Measurements from ENCODE around the gene NTRK1.

NTRK1 gene

DNA sequence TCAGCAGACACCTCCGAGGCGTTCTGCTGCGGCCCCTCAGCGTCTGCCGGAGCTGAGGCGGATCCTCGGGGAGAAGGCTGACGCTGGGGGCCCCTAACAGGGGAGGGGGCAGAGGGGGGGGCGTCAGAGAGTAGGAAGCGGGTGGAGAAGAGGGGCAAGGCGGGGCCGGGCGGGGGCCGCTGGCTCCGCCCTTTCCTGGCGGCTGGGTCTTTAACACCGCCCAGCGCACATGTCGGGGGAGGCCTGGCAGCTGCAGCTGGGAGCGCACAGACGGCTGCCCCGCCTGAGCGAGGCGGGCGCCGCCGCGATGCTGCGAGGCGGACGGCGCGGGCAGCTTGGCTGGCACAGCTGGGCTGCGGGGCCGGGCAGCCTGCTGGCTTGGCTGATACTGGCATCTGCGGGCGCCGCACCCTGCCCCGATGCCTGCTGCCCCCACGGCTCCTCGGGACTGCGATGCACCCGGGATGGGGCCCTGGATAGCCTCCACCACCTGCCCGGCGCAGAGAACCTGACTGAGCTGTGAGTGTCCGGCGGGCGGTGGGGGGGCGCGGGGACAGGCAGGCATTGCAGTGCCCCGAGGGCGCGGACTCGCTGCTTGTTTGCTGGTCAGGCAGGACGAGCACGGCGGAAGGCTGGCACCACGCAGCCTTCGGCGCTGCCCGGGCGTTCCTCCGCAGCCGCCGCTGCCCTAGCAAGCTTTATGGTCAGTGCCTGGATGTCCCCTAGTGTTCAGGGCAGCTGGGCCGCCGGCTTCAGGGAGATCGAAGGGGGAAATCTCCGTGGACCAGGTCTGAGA is at the start of gene NTRK1:
Gene NTRK1 (plus strand): TSS at position 238 of the 796 bp plus-strand sequence. CDS start 70 bp downstream, at position 308.
- no peak for DNase-seq

GRCh38 chr1:156811168-156811567 is 49.5 kb upstream of the NTRK1 start:
- DNase-seq, result no peak

- no peak for DNase-seq
Measured at GRCh38 chr1:156812293-156812990, 48.2 kb upstream of the NTRK1 start.

DNA sequence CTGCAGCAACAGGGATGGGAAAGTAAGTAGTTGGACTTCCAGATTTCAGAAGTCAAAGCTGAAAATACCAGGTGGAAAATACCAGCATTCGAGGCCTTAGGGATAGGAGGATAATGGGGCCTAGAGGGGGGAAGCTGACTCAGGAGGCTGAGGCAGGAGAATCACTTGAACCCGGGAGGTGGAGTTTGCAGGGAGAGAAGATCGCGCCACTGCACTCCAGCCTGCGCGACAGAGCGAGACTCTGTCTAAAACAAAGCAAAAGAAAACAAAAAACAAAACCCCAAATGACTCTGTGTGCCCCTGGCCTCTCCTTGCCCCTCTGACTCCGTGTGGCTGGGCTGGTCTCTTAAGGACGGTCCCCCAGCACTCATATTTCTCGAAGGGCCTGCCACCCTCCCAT is 47.4 kb upstream of the NTRK1 start:
- no peak for DNase-seq

DNA sequence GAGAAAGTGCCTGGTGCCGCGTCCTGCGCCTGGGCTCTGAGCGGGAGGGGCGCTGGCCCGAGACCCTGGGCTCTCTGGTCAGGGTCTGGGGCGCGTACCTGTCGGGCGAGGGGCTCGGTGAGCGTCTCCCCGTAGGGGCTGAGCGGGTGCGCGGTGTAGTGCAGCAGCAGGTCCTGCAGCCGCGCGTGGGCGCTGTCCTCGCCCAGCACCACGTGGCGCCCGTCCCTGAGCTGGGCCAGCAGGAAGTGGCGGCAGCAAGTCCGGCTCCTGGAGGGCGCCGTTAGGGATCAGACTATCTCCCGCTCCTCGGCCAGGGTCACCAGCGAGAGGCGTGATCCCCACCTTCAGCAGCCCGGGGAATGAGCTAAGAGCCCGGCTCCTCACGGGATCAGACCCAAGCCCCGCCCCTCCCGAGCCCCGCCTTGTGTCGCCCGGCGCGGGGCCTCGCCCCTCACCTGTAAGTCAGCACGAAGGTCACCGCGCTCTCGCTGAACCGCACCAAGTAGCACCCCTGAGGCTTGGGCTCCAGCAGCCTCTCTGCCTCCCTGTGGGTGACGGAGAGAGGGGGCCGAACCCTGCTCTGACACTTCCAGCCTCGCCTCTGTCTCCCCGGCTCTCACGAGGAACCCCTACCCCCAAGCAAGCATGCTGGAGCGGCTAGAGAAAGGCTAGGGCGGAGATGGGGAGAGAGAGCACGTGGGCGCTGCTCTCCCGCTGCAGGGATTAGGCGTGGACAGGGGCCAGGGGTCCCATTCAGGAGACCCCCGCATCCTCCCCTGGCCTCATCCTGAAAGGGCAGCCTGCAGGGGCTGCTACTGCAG is 46.7 kb upstream of the NTRK1 start:
- no peak for DNase-seq

DNA sequence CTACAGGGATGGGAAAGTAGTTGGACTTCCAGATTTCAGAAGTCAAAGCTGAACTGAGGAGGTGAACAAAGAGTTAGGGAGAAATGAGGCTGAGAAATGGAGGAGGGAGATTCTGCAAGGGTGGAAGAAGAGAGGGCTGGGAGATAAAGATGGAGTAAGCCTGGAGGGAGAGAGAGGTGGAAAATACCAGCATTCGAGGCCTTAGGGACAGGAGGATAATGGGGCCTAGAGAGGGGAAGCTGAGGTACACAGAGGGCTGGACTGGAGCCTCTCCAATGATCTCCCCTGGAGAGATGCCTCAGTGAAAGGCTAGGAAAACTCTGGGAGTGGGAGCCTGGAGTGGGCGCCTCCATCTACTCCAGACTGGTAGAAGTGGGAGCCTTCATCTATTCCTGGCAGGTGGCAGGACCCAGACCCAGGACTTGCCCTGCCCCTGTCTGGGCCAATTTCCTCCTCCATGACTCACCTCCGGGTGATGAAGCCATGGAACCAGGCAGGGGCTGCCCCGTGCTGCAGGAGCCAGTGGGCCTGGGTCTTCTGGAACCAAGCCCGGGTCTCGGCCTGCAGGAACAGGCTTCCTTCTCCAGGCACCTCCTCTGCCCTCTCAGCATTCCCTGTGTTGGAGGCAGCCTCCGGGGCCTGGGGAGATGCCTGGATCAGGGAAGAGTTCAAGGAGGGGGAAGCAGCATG is 45.9 kb upstream of the NTRK1 start:
- no peak for DNase-seq

DNA sequence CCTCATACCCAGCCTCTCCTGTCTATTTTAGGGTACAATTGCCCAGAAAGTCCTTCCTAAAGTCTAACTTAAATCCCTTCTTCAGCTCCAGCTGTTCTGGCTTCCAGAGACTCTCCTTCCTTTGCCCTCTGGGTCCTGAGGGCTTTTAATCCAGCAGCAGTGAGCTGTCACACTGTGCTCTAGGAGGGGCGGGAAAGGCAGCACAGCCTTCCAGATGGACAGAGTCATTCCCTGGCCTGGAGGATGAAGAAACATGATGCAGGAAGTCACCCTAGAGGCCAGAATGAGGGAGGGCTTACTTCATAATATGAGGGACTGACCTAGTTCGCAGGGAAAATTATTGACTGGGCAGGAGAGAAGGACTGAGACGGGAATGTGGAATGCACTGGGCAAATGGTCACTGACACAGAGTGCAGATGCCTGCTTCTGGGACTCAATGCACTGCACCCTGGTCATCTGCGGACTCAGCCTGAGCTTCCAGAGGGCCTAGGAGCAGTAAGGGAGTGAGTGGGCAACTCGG is 45.3 kb upstream of the NTRK1 start:
- no peak for DNase-seq

- DNase-seq, result no peak
Measured at GRCh38 chr1:156815961-156816422, 44.7 kb upstream of the NTRK1 start.

DNA sequence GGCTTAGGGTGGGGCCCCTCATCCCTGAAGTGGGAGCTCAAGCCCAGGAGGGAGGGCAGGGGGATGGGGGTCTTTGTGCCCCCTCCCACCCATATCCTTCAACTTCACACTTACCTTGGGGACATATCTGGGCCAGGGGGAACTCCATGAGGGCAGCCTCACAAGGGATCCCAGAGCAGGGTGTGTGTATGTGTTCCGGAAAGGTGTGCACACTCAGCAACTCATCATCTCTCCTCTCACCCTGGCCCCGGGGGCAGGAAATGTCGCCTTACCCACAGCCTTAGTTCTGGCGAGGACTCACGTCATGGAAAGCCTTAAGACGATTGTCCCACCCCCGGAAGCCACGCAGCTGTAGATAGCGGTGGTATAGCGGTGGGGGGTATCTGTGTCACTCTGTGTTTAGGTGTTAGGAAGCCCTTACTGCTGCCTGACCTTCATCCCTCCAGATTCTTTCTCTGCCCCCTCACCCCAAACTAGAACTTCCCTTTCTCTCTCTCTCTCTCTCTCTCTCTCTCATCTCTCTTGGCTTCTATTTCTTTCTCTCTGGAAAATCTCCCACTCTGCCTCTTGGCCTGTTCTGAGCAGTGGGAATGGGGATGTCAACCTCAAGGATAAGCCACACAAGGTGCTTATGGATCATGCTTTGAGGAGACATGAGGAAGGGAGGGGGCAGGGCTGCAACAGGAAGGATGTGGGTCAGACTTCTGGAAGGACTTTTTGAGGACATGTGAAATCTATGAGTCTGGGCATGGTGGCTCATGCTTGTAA is 43.9 kb upstream of the NTRK1 start, which contains the start of gene SH2D2A:
Gene SH2D2A (minus strand): TSS at position 288 of the 768 bp plus-strand sequence. CDS start 140 bp downstream, at position 148.
- DNase-seq, result no peak

DNA sequence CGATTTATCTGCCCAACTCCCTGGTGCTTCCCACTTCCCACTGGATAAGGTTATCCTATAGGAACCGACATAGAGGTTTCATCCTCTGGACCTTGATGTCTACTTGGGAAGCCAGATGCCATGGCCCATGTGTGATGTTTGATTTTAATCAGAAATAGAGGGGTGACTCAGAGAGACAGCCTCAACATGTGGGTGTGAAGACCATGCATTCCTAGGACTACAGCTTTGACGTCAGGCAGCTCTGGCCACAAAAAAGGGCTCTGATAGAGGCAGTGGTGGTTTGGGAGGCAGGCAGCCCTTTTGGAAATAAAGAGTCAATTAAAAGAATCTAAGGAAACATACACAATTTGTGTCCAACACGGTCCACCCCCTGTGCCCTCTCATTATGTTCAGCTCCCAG is 38.9 kb upstream of the NTRK1 start:
- DNase-seq, result no peak

DNA sequence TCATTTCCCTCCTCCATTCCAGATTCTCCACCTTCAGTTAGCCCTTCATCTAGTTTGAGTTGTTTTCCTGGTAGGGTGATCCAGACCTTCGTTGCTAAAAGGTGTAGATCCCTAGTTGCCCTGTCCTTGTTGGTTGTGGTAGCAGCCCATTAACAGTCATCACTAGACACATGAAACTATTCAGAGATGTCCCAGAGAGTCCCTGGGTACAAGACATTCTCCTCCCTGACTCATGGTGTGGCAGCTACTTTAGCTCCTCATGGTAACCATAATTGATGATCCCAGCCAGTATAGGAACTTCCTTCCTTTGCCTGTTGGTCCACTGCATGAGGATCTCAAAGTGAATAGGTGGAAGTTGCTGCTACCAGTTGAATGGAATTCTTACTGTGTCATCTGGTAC is 38.0 kb upstream of the NTRK1 start:
- DNase-seq, result no peak

DNA sequence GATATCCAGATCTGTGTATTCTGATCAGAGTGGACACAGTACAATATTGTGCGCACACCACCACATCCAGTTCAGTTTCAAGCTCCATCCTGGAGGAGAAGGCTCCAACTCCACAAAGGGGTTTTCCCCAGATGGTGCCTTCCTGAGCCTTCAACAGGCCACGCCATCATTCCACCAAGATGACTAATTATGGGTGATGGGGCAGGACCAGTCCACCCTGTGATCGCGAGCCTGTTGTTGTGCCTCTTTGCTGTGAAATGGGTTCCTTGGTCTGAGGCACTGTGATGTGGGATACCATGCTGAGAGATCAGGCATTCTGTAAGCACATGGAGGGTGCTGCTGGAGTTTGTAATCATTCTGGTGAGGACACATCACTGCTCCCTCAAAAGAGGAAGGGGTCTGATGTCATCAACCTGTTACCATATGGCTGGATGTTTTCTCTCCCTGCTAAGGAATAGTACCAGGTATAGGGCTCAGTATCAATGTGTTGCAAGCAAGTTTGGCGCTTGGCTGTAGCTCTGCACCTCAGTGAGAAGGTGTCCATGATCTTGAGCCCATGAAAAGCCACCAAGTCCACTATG is 37.4 kb upstream of the NTRK1 start:
- no peak for DNase-seq

GRCh38 chr1:156826630-156827029 is 34.0 kb upstream of the NTRK1 start:
- no peak for DNase-seq

GRCh38 chr1:156828400-156829124 is 32.1 kb upstream of the NTRK1 start:
- DNase-seq, result no peak

GRCh38 chr1:156832434-156832833 is 28.2 kb upstream of the NTRK1 start:
- no peak for DNase-seq

DNA sequence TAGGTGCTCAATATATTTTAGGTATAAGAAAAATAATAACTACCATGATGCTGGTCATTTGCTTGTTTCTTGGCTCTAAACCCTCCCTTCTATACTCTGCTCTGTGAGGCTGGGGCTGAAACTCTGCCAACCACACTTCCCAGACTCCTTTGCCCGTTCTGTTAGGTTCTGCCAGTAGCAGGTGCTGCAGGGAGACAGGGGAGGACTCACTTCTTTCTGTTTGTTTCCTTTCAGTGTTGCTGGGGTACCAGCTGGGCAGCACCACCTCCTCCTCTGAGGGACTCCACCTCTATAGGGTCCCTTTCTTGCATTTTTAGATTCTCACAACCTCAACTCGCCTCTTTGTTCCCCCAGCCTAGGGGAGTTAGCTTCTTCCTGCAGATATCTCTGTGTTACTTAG is 27.1 kb upstream of the NTRK1 start:
- DNase-seq, result no peak

GRCh38 chr1:156834322-156834721 is 26.3 kb upstream of the NTRK1 start:
- no peak for DNase-seq

DNA sequence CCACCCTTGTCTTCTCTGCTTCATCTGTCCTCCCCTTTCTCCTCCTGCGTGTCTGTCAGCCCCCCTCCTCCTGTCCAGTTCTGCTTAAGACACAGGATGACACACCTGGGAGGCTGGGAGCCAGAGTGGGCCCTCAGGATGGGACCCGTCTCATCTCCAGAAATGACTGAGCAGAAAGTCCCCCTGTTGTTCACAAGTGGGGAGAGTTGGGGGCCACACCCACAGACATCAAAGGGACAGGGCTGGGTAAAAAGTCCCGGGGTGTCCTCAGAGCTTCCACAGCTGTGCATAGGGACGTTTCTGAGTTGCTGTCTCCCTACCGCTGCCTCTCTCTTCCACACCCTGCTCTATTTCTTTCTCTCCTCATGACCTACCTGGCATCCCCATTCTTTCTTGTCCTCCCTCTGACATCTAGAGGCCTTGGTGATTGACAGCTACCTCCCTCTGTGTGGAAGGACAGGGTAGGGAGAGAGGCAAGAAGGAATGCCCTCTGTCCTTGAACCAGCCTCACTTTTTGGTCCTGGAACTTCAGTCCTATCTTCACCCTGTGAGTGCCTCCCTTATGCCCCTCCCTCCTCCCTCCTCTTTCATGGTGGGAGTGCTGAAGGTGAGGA is 24.5 kb upstream of the NTRK1 start:
- no peak for DNase-seq

DNA sequence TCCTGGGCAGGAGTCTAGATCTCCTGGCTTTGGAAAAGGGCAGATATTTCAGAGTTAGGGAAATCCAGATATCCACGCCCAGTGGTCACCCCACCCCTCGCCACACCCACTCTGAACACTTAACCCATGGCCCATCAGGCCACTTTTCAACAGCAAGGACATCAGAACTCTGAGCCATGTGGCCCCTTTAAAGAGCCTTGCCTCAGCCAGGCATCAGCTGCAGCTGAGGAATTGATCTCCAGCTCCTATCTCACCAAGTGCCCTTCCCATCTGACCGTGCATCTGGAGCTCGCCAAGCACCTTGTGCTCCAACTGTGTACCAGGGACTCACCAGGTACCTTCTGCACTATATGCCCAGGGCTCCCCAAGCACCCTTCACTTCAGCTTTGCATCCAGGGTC is 23.8 kb upstream of the NTRK1 start:
- no peak for DNase-seq

DNA sequence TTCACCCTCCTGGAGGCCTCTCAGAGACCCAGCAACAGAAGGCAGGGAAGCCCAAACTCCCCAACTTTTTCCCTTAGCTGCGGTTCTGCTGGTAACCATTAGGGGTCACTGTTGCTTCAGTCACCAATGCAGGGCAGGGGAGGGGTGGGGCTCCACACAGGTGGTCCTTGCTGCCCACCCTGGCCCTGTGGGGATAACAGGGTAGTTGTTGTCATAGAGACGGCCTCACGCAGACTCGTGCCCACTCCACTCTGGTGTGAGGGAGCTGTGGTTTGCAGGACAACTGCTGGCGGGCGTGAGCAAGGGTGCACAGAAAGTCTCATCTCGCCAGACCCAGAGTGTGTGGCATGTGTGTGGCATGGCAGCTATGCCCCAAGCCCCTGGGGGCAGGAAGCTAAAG is 21.7 kb upstream of the NTRK1 start:
- DNase-seq, result no peak
